ENCODE data around the gene TMUB1. TPM values are rescaled to one million over a fixed set of nuclear protein-coding genes. Genes with fewer than 3 reads are reported as not detected.

TMUB1 gene
- total and polyA plus RNA-seq, 10 donors, result 27.1 to 73.4 (median 39.4) TPM

DNA sequence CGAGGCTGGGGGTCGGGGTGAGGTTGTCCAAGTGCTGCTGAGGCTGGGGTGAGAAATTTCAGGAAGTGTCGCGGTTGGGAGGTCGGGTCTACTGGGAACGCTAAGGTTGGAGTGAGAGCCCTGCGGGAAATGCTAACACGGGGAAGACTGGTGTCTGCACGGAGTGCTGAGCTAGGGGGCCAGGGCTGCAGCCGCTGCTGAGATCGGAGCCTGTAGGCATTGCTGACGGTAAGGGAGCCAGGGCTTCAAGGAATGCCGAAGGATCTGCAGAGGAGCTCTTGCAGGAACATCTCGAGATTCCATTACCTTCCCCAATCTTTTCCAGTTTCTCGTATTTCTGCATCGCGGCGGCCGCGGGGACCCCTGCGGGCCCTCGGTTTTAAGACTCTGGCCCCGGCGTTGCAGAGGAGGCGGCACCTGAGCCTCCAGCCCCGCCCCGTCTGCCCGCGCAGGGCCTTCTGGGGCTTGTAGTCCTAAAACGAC is 25.7 kb downstream of the TMUB1 start, which contains the start of gene CDK5:
Gene CDK5, minus strand, starts transcription at position 392 of the 483 bp plus-strand sequence. Its CDS starts 49 bp downstream, at position 343.
- Histone ChIP-seq H3K4me1 (peaks cover 15 to 75% (median 55%) of the 10 kb centered on the region in 6 donors), H3K9me3 (no peaks in the 10 kb centered on the region), H3K4me3 (peak within 1 kb of the TSS; percentile 67 to 99 (median 87)), H3K27me3 (replicated peaks in 1 of 7) (peaks cover 0 to 2% (median 0%) of the 10 kb centered on the region in 7 donors), H3K36me3 (peaks cover 0 to 41% (median 2%) of the 10 kb centered on the region in 6 donors), H3K27ac (peak within 1 kb of the TSS; percentile 87 to 96 (median 92))
- TF ChIP-seq POLR2AphosphoS5 (IDR thresholded peaks at IDR 0.05), result no peak
- no peak for TF ChIP-seq POLR2A (IDR thresholded peaks at IDR 0.05)
- TF ChIP-seq, protein P1, sequence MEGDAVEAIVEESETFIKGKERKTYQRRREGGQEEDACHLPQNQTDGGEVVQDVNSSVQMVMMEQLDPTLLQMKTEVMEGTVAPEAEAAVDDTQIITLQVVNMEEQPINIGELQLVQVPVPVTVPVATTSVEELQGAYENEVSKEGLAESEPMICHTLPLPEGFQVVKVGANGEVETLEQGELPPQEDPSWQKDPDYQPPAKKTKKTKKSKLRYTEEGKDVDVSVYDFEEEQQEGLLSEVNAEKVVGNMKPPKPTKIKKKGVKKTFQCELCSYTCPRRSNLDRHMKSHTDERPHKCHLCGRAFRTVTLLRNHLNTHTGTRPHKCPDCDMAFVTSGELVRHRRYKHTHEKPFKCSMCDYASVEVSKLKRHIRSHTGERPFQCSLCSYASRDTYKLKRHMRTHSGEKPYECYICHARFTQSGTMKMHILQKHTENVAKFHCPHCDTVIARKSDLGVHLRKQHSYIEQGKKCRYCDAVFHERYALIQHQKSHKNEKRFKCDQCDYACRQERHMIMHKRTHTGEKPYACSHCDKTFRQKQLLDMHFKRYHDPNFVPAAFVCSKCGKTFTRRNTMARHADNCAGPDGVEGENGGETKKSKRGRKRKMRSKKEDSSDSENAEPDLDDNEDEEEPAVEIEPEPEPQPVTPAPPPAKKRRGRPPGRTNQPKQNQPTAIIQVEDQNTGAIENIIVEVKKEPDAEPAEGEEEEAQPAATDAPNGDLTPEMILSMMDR (IDR thresholded peaks at IDR 0.05 in 8 of 11, conservative IDR thresholded peaks at IDR 0.05 in 3 of 11), result no peak
- WGBS, 5 donors, result 0 to 1% (median 0%) methylated on average over 27 to 30 of the region's 30 CpGs
- no peak for DNase-seq
- intact Hi-C loops (cut with DNase I; ENCODE audit: low total_unique reads), result no loop called here

- 51 to 56% (median 53%) methylated on average over 29 of the region's 29 CpGs for WGBS, 5 donors
- intact Hi-C loops (cut with DNase I; ENCODE audit: low total_unique reads), result no loop called here
- Histone ChIP-seq H3K9me3 (no peaks in the 10 kb centered on the region), H3K4me1 (peaks cover 15 to 72% (median 53%) of the 10 kb centered on the region in 6 donors), H3K36me3 (peaks cover 0 to 35% (median 0%) of the 10 kb centered on the region in 6 donors), H3K27ac (peak overlapping the region in 4 of 8 donors; percentile 3 to 94 (median 92)), H3K27me3 (replicated peaks in 1 of 7) (peaks cover 0 to 9% (median 0%) of the 10 kb centered on the region in 7 donors), H3K4me3 (peak overlapping the region; percentile 67 to 99 (median 87))
- DNase-seq, result peak; percentile 85
- TF ChIP-seq POLR2A (IDR thresholded peaks at IDR 0.05) (no peak), POLR2AphosphoS5 (IDR thresholded peaks at IDR 0.05) (no peak)
- TF ChIP-seq, protein P1 (IDR thresholded peaks at IDR 0.05 in 8 of 11, conservative IDR thresholded peaks at IDR 0.05 in 3 of 11), result no peak
Measured at GRCh38 chr7:151056666-151057505, 26.4 kb downstream of the TMUB1 start.

GRCh38 chr7:151056283-151056665 is 27.0 kb downstream of the TMUB1 start:
- Histone ChIP-seq H3K4me3 (no peak overlapping the region), H3K27me3 (replicated peaks in 1 of 7) (peaks cover 0 to 15% (median under 1%) of the 10 kb centered on the region in 7 donors), H3K4me1 (peaks cover 14 to 72% (median 49%) of the 10 kb centered on the region in 6 donors), H3K9me3 (no peaks in the 10 kb centered on the region), H3K27ac (no peak overlapping the region), H3K36me3 (peaks cover 0 to 32% (median 0%) of the 10 kb centered on the region in 6 donors)
- TF ChIP-seq, protein P1 (IDR thresholded peaks at IDR 0.05 in 8 of 11, conservative IDR thresholded peaks at IDR 0.05 in 3 of 11), result no peak
- TF ChIP-seq POLR2A (IDR thresholded peaks at IDR 0.05) (no peak), POLR2AphosphoS5 (IDR thresholded peaks at IDR 0.05) (no peak)
- no peak for DNase-seq
- 87 to 99% (median 92%) methylated on average over 6 of the region's 6 CpGs for WGBS, 5 donors
- intact Hi-C loops (cut with DNase I; ENCODE audit: low total_unique reads), result no loop called here

- H3K4me1 ChIP-seq, result peaks cover 3 to 59% (median 37%) of the 10 kb centered on the region in 6 donors
- WGBS, 5 donors, result 87 to 95% (median 94%) methylated on average over 7 to 8 of the region's 8 CpGs
- TF ChIP-seq, protein P1 (IDR thresholded peaks at IDR 0.05 in 8 of 11, conservative IDR thresholded peaks at IDR 0.05 in 3 of 11), result no peak
- TF ChIP-seq POLR2A (IDR thresholded peaks at IDR 0.05), result no peak
- no peak for TF ChIP-seq POLR2AphosphoS5 (IDR thresholded peaks at IDR 0.05)
- peak overlapping the region in 2 of 8 donors; percentile 9 to 37 for H3K27ac ChIP-seq
- no peak overlapping the region for H3K4me3 ChIP-seq
- H3K27me3 ChIP-seq (replicated peaks in 1 of 7), result peaks cover 0 to 34% (median 13%) of the 10 kb centered on the region in 7 donors
- intact Hi-C loops (cut with DNase I; ENCODE audit: low total_unique reads), result no loop called here
- H3K9me3 ChIP-seq, result no peaks in the 10 kb centered on the region
- DNase-seq, result no peak
- H3K36me3 ChIP-seq, result peaks cover 0 to 32% (median 0%) of the 10 kb centered on the region in 6 donors
Measured at GRCh38 chr7:151053751-151054150, 29.5 kb downstream of the TMUB1 start.

Data from spleen (tissue), 11 donors.